Measurements from ENCODE around the gene RDH16.
"Not testable (repeated sequence)": the region's sequence is repeated elsewhere in the genome, so short reads cannot be mapped to it uniquely, and the experiment has no call there.

RDH16 gene

DNA sequence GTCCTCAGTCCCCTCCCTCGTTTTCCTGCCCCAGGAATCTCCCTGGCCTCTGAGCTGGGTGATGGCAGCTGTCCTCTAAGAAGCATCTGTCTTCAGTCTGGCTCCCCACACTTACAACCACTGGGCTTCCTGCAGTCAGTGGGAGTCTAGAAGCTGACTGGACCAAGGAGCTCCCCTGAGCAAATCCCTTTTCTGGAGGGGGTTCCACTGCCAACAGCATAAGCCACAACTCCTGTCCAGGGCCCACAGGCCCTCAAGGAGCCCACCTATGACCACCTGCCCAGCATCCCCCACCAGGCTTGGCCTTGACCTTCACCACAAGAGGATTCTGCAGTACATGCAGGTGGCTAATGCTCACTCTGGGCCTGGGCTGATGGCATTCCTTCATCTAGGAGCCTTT lies 4.1 kb downstream of the RDH16 start:
- DNase-seq (ENCODE audit: low read depth) = no peak

GRCh38 chr12:56951582-56952339 lies 5.6 kb downstream of the RDH16 start:
- no peak for DNase-seq (ENCODE audit: low read depth)

DNA sequence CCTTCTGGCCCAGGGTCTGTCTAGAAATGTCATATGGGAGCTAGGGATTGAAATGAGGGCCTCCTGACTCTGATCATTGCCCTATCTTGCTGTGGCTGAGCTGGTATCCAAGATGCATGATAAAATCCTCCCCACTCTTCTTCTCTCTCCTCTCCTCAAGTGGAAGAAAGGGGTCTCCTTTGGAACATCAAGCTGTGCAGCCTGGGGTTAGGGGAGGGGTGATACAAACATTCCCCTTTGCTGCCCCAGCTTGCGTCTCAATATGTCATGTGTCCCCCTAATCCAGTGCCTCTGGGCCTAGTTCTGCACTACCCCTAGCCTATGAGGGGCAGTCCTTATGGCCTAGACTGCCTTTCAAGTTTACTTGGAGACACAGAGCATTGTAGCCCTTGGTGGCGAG lies 8.5 kb downstream of the RDH16 start:
- no peak for DNase-seq (ENCODE audit: low read depth)

DNA sequence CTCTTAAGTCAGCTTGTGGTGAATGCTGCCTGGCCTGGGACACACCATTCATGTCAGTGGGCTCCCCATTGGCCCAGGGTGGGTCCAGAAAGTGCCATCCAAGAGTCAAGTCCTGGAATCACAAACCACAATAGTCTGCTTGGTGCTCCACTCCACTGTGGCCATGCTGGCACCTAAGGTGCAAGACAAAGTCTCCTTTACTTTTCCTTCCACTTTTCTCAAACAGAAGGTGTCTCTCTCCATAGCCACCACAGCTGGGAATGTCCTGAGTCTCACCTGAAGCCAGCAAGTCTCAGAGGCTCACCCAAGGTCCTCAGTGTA lies 9.0 kb downstream of the RDH16 start:
- DNase-seq (ENCODE audit: low read depth) = no peak

DNA sequence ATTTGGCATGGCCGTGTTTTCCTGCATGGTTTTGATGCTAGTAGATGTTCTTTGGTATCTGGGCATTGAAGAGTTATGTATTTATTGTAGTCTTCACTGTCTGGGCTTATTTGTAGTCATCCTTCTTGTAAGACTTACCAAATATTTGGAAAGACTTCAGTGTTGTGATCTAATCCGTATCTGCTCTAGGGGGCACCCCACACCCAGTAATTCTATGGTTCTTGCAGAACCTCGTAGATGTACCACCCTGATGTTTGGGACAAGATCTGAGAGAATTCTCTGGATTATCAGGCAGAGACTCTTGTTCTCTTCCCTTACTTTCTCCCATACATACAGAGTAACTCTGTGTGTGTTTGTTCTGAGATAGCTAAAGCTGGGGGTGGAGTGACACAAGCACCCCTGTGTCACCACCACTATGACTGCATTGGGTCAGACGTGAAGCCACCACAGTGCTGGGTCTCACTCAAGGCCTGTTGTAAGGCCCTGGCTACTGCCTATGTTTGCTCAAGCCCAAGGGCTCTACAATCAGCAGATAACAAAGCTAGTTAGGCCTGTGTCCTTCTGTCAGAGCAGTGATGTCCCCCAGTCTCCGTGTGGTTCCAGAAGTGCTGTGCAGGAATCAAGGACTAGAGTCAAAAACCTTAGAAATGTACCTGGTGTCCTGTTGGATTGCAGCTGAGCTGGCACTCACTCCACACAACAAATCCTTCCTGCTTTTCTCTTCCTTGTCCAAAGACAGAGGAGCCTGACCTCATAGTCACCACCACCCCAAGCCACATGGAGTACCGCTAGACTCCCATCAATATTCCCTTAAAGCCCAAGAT lies 9.6 kb downstream of the RDH16 start:
- no peak for DNase-seq (ENCODE audit: low read depth)

DNA sequence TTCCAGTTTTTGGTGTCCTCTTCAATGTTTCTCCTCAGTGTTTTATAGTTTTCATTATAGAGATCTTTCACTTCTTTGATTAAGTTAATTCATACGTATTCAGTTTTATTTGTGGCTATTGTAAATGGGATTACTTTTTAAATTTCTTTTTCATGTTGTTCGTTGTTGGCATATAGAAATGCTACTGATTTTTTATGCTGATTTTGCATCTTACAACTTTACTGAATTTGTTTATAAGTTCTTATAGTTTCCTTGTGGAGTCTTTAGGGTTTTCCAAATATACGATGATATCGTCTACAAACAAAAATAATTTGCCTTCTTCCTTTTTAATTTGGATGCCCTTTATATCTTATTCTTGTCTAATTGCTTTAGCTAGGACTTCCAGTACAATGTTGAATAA lies 13.5 kb downstream of the RDH16 start:
- no peak for DNase-seq (ENCODE audit: low read depth)

DNA sequence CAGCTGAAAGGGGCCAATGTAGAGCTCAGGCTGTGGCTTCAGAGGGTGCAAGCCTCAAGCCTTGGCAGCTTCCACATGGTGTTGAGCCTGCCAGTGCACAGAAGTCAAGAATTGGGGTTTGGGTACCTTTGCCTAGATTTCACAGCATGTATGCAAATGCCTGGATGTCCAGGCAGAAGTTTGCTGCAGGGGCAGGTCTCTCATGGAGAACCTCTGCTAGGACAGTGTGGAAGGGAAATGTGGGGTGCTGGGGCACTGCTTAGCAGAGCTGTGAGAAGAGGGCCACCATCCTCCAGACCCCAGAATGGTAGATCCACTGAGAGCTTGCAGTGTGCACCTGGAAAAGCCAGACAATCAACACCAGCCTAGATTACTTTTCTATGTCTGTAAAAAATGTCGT lies 14.0 kb downstream of the RDH16 start:
- not testable (repeated sequence) for DNase-seq (ENCODE audit: low read depth)

- DNase-seq (ENCODE audit: low read depth) = no peak
Measured at GRCh38 chr12:56941299-56942017, 15.9 kb downstream of the RDH16 start.

DNA sequence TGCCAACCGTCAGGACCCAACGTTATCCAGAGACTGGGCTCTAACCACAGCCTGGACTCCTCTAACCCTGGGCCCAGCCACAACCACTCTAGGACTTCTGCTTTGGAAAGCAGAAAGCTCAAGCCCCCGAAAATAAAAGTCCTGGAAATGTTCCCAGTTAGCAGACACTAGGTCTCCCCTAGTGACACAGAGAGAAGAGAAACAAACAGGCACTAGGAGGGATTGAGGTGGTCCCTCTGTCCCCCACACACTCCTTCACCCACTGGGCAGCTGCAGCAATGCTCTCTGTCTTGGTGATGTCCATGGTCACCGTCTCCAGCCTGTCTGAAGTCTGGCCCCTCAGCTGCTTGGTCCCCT lies 16.5 kb downstream of the RDH16 start:
- DNase-seq (ENCODE audit: low read depth) = not testable (repeated sequence)

GRCh38 chr12:56935752-56936151 lies 21.7 kb downstream of the RDH16 start:
- no peak for DNase-seq (ENCODE audit: low read depth)

GRCh38 chr12:56935157-56935556 lies 22.3 kb downstream of the RDH16 start:
- no peak for DNase-seq (ENCODE audit: low read depth)

DNA sequence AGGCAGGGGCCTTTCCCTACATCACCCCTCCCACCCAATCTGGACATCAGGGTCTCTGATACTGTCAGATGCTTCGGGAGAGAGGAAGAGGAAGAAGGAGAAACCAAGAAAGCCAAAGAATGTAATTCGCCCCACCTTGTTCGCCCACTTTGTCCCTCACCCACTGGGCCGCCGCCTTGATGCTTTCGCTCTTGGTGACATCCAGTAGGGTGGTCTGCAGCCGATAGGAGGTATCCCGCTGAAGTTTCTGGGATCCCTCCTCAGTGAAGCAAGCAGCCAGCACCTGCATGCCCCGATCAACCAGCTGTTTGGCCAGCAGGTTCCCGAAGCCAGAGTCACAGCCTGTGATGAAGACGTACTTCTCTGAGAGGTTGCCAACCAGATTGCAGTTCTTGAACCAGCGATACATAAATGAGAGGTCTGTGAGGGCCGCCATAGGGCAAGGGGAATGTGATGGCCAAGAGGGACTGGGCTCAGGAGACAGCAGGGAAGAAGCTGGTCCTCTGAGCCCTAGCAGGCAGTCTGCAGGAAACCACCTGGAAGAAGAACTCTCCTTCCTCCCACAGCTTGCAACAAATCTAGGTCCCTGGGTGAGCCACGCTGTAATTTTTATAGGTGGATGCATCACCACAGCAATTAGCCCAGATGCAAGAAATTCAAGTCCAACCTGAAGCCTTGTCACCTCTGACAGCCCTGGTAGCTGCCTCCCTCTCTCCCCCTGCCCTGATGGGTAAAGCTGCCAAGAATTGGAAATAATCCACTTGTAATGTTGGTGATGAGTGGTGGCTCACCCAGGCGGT lies 23.4 kb downstream of the RDH16 start, which contains the start of gene SDR9C7:
SDR9C7 (minus strand) TSS at position 583 of the 800 bp plus-strand sequence; CDS start at position 436, 147 bp downstream.
- DNase-seq (ENCODE audit: low read depth) = no peak

DNA sequence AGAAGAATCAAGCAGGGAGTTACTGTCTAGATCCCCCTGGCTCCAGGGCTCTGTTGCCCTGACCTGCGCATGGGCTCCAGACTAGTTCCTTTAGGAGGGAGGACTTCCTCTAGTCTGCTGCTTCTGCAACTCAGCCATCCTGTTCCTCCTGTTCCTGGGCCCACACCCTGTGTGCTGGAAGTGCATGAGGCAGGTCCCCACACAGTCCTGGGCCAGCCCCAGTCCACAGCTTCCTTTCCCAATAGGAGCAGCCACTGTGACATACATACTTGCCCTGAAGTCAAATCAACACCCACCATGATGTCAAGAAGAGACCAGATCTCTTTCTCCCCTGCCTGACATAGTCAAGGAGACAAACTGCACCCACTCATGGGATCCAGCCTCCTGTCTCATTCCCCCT lies 24.5 kb downstream of the RDH16 start:
- DNase-seq (ENCODE audit: low read depth) = no peak

- DNase-seq (ENCODE audit: low read depth) = no peak
Measured at GRCh38 chr12:56932146-56932545, 25.3 kb downstream of the RDH16 start.

GRCh38 chr12:56931474-56931978 lies 25.9 kb downstream of the RDH16 start:
- no peak for DNase-seq (ENCODE audit: low read depth)

DNA sequence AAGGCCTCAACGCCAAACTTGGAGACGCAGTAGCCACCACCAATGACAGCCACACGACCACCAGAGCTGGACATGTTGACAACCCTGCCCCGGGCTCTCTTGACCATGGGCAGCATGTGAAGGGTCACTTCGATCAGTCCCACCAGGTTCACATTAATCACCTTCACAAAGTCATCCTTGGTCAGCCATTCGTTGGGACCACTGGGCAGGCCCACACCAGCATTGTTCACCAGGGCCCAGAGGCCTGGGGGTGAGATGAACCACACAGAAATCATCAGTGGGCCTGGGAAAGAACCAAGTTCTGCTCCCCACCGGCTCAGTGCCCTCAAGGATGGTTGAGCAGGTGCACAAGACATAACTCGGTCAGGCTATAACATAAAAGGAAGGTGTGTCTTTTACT lies 27.2 kb downstream of the RDH16 start:
- DNase-seq (ENCODE audit: low read depth) = no peak

GRCh38 chr12:56929780-56930179 lies 27.6 kb downstream of the RDH16 start:
- no peak for DNase-seq (ENCODE audit: low read depth)

GRCh38 chr12:56928262-56928661 lies 29.1 kb downstream of the RDH16 start:
- DNase-seq (ENCODE audit: low read depth) = no peak

DNA sequence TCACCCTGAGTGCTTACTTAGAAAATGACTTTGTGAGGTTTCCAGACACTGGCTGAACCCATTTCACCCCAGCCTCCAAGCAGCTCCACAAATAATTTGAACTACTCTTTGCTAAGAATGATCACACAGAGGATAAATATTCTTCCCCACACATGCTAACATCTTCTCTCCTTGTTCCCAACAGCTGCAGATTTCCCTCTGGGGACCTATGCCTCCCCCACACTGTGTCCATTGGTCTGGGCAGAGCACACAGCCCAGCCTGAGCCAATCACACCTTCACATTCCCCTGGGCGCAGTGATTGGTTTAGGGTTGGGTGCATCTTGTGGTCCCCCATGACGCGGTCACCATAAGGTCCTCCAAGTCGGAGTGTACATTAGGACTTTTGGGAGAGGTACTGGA lies 30.1 kb downstream of the RDH16 start:
- no peak for DNase-seq (ENCODE audit: low read depth)

DNA sequence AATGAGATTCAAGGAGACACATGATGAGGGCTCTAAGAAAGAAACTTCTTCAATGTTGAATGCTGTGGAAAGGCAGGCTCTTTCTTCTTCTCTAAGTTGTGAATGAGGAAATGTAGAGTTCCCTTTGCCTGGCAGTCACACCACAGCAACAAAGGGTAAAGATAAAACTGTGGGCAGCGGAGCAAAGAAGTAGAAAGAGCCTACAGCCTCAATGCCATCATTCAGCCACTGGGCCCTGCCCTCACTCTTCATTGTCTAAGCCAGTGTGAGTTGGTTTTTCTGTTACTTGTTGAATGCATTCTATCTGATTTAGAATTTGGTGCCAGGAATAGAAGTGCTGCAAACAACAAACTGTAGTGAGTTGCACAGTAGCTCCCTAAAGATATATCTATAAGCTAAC lies 35.4 kb downstream of the RDH16 start:
- DNase-seq (ENCODE audit: low read depth) = no peak

GRCh38 chr12:56921346-56921745 lies 36.1 kb downstream of the RDH16 start:
- no peak for DNase-seq (ENCODE audit: low read depth)

DNA sequence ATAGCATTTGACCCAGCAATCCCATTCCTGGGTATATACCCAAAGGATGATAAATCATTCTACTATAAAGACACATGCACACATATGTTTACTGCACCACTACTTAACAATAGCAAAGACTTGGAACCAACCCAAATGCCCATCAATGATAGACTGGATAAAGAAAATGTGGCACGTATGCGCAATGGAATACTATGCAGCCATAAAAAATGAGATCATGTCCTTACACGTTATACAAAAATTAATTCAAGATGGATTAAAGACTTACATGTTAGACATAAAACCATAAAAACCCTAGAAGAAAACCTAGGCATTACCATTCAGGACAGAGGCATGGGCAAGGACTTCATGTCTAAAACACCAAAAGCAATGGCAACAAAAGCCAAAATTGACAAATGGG lies 39.3 kb downstream of the RDH16 start:
- DNase-seq (ENCODE audit: low read depth) = not testable (repeated sequence)
